ENCODE data around the gene SNTB2. TPM values are rescaled to one million over a fixed set of nuclear protein-coding genes. Genes with fewer than 3 reads are reported as not detected.

SNTB2 gene
- total and polyA plus RNA-seq, 9 of the 15 experiments (the other 6 are each of a cell fraction or from before 2014, with no cell fraction given): 1.2 to 13.7 (median 5.7) TPM

DNA sequence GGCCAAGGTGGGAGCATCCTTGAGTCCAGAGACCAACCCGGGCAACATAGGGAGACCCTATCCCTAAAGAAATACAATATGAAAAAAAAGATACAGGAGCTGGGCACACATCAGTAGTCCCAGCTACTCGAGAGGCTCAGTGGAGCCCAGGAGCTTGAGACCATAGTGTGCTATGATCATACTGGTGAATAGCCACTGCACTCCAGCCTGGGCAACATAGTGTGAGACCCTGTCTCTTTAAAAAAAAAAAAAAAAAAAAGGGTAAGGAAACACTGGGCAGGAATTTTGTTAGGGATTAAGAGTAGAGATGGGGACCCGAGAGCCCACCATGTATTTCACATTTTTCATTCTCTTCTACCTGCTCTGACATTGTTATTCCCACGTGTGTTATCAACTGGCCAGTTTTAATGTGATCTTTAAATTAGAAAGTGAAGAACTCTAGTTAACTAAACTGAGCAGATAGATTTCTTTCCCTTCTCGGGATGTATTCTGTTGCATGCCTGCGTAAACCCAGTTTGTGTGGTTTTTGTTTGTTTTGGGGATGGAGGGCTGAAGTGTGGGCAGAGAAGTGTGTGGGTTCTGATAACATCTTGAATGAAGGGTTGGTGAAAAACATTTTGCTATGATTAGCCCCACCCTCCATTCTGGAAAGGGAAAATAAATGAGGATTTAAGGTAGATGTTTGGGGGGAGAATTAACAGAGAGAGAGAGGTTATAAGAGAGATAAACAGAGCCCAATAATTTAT is 17.2 kb upstream of the SNTB2 start (continued):
- TF ChIP-seq CGGBP1 (CRISPR knock-in tag; IDR thresholded peaks at IDR 0.05): no peak
- TF ChIP-seq HNRNPK (IDR thresholded peaks at IDR 0.05; ENCODE audit: low read depth, low read length, poor library complexity, severe bottlenecking): no peak
- TF ChIP-seq, protein P1, sequence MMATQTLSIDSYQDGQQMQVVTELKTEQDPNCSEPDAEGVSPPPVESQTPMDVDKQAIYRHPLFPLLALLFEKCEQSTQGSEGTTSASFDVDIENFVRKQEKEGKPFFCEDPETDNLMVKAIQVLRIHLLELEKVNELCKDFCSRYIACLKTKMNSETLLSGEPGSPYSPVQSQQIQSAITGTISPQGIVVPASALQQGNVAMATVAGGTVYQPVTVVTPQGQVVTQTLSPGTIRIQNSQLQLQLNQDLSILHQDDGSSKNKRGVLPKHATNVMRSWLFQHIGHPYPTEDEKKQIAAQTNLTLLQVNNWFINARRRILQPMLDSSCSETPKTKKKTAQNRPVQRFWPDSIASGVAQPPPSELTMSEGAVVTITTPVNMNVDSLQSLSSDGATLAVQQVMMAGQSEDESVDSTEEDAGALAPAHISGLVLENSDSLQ (IDR thresholded peaks at IDR 0.05): peak; percentile 36; the same call in 1 of the 2 replicates

DNA sequence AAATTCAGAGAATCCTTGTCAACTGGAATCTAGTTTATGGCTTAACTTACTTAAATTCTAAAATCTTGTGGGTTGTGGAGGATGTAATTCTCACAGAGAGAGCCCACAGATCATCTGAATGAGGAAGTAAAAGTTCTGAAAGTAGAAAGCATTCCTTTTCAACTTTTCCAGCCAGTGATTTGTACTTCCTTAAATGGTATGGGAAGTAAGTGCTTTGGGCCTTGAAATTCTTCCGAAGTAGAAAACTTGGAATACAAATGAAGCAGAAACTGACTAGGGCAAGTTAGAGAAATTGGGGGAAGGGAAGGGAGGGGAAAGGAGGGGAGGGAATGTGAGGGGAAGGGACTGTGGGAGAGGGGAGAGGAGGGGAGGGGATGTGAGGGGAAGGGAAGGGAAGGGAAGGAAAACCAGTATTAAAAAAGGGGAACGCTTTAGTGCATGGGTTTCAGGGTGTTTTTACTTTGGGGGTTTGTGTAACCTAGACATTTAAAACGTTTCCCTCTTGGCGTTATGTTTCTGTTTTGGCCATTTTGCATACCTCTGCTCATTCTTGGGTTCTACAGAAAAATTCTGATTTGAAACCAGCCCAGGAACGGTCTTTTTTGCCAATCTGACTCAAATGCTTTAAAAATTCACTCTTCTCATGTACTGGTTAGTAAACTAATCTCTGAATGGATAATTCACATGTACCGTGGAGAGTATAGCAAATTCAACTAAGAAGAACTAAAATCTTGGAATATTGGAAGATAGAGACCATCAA is 15.5 kb upstream of the SNTB2 start:
- no TSS peak for BruUV-seq (replicated peaks)
- Histone ChIP-seq H3K4me1 (replicated peaks in 1 of 2; ENCODE audit: control insufficient read depth in 2 of 2, insufficient read depth in 2 of 2, low read length in 2 of 2) (peaks cover 3 to 19% of the 10 kb centered on the region in 2 experiments), H2AFZ (ENCODE audit: low read depth, low read length) (no peak overlapping the region), H3K9ac (ENCODE audit: insufficient read depth in 1 of 2, low read depth in 2 of 2, low read length in 2 of 2) (no peak overlapping the region), H3K4me2 (ENCODE audit: insufficient read depth, low read length) (no peak overlapping the region), H4K20me1 (replicated peaks; ENCODE audit: control insufficient read depth, insufficient read depth, low read length) (no peaks in the 10 kb centered on the region; the same call in 1 of the 2 replicates), H3K9me1 (ENCODE audit: control insufficient read depth, insufficient read depth, low read length) (no peaks in the 10 kb centered on the region), H3K79me2 (ENCODE audit: control insufficient read depth, insufficient read depth, low read length) (no peaks in the 10 kb centered on the region), H3K9me3 (replicated peaks; ENCODE audit: control insufficient read depth, insufficient read depth, low read depth, low read length) (no peaks in the 10 kb centered on the region), H3K4me3 (no peak overlapping the region), H3K27me3 (ENCODE audit: control insufficient read depth in 2 of 2, insufficient read depth in 2 of 2, low read length in 2 of 2) (no peaks in the 10 kb centered on the region), H3K36me3 (ENCODE audit: control insufficient read depth, insufficient read depth, low read length) (peaks cover 47% of the 10 kb centered on the region), H3K27ac (ENCODE audit: extremely low read depth, low read depth, low read length) (peak overlapping the region; percentile 97; the same call in 2 of the 3 replicates)
- POLR2A ChIA-PET: interaction anchor here (0.8 kb wide), 1 partner anchor 11 kb away, joined by 3 read pairs; no protein-coding TSS in a partner anchor
- no peak for ATAC-seq
- FAIRE-seq: no peak
- DNase-seq (ENCODE audit: extremely low read depth in 1 of 4, low spot score in 3 of 4): no peak
- intact Hi-C loops (cut with micrococcal nuclease) (no loop called here), in situ Hi-C loops (cut with MboI) (no loop called here)
- CTCF ChIA-PET (ENCODE audit: low intra/inter-chr PET ratio): interaction anchor here (0.6 kb wide), 1 partner anchor 10 kb away, joined by 3 read pairs; no protein-coding TSS in a partner anchor
- WGBS (ENCODE audit: insufficient coverage, low coverage, missing lambda C conversion rate): 67% methylated on average over 6 of the region's 6 CpGs
- TF ChIP-seq ZNF639 (CRISPR knock-in tag; conservative IDR thresholded peaks at IDR 0.05 in 1 of 2, IDR thresholded peaks at IDR 0.05 in 1 of 2) (no peak), HNRNPK (IDR thresholded peaks at IDR 0.05; ENCODE audit: low read depth, low read length, poor library complexity, severe bottlenecking) (peak; percentile 77), TFAM (CRISPR knock-in tag; conservative IDR thresholded peaks at IDR 0.05) (no peak), DMBX1 (CRISPR knock-in tag; IDR thresholded peaks at IDR 0.05; ENCODE audit: borderline replicate concordance) (peak; percentile 43; the same call in 1 of the 2 replicates), MEF2D (tag; conservative IDR thresholded peaks at IDR 0.05; ENCODE audit: low read depth) (0 out of 2 replicates have a peak, but pooled peaks have one; percentile 15), PCBP2 (IDR thresholded peaks at IDR 0.05; ENCODE audit: low read depth, low read length, poor library complexity, severe bottlenecking) (peak; percentile 99)
- TF ChIP-seq, protein P2, sequence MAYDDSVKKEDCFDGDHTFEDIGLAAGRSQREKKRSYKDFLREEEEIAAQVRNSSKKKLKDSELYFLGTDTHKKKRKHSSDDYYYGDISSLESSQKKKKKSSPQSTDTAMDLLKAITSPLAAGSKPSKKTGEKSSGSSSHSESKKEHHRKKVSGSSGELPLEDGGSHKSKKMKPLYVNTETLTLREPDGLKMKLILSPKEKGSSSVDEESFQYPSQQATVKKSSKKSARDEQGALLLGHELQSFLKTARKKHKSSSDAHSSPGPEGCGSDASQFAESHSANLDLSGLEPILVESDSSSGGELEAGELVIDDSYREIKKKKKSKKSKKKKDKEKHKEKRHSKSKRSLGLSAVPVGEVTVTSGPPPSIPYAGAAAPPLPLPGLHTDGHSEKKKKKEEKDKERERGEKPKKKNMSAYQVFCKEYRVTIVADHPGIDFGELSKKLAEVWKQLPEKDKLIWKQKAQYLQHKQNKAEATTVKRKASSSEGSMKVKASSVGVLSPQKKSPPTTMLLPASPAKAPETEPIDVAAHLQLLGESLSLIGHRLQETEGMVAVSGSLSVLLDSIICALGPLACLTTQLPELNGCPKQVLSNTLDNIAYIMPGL (CRISPR knock-in tag; IDR thresholded peaks at IDR 0.05): no peak
- TF ChIP-seq, protein P3, sequence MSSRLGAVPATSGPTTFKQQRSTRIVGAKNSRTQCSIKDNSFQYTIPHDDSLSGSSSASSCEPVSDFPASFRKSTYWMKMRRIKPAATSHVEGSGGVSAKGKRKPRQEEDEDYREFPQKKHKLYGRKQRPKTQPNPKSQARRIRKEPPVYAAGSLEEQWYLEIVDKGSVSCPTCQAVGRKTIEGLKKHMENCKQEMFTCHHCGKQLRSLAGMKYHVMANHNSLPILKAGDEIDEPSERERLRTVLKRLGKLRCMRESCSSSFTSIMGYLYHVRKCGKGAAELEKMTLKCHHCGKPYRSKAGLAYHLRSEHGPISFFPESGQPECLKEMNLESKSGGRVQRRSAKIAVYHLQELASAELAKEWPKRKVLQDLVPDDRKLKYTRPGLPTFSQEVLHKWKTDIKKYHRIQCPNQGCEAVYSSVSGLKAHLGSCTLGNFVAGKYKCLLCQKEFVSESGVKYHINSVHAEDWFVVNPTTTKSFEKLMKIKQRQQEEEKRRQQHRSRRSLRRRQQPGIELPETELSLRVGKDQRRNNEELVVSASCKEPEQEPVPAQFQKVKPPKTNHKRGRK (tag; IDR thresholded peaks at IDR 0.05): no peak

Data from K562 (cell line).